Measurements from ENCODE around the gene PGLYRP2. TPM values are rescaled to one million over a fixed set of nuclear protein-coding genes. Genes with fewer than 3 reads are reported as not detected.

Gene PGLYRP2
- total and polyA plus RNA-seq, 12 donors = not detected

DNA sequence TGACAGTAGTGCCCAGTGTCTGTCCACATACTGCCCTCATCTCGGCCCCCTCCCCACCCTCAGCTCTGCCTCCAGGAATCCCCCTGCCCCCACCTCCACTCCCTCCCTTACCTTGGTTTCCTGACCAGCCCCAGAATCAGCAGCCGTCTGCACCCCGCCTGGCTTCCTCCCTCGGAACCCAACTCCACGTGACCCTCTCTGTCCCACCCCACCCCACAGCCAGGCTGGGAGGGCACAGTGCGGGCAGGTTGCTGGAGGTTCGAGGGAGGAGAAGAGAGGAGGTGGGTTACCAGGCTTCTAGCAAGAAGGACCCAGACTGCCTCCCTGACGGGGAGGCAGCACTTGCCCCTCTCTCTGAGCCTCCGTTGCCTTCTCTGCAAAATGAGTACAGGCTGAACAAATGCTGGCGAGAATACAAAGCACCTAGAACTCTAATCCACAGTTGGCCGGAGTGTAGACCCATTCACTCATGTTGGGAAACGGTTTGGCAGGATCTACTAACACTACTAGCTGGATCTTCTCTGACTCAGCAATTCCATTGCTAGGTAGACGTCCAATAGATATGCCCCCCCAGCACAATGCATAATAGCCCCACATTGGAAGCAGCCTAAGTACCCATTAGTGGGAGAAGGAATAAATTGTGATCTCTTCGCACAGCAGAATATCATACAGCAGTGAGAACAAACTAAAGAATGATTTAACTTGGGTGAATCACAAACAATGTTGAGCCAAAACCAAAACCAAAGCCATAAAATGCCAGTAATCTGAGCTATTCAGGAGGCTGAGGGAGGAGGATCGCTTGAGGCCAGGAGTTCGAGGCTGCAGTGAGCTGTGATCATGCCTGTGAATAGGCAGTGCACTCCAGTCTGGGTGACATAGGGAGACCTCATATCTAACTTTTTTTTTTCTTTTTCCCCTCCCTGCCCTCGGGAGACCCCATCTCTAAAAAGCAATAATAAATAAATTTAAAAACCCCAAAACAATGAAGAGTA lies 14.6 kb downstream of the PGLYRP2 start, which contains the start of gene RASAL3:
Gene RASAL3, minus strand, starts transcription at position 151 of the 992 bp plus-strand sequence. CDS start 186 bp downstream, outside the sequence.
- 32 to 38% (median 35%) methylated on average over 16 to 17 of the region's 17 CpGs for WGBS, 4 donors
- no peak for DNase-seq
- TF ChIP-seq, protein P1, sequence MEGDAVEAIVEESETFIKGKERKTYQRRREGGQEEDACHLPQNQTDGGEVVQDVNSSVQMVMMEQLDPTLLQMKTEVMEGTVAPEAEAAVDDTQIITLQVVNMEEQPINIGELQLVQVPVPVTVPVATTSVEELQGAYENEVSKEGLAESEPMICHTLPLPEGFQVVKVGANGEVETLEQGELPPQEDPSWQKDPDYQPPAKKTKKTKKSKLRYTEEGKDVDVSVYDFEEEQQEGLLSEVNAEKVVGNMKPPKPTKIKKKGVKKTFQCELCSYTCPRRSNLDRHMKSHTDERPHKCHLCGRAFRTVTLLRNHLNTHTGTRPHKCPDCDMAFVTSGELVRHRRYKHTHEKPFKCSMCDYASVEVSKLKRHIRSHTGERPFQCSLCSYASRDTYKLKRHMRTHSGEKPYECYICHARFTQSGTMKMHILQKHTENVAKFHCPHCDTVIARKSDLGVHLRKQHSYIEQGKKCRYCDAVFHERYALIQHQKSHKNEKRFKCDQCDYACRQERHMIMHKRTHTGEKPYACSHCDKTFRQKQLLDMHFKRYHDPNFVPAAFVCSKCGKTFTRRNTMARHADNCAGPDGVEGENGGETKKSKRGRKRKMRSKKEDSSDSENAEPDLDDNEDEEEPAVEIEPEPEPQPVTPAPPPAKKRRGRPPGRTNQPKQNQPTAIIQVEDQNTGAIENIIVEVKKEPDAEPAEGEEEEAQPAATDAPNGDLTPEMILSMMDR (IDR thresholded peaks at IDR 0.05) = no peak
- TF ChIP-seq POLR2A (IDR thresholded peaks at IDR 0.05) = no peak
- no peaks in the 10 kb centered on the region for H3K36me3 ChIP-seq (replicated peaks in 1 of 2)
- intact Hi-C loops (cut with DNase I) = no loop called here
- H3K9me3 ChIP-seq (replicated peaks in 1 of 3) = no peaks in the 10 kb centered on the region
- H3K27me3 ChIP-seq = peaks cover 23% of the 10 kb centered on the region
- peak within 1 kb of the TSS in 3 of 5 donors; percentile 23 to 68 (median 44) for H3K27ac ChIP-seq
- H3K4me3 ChIP-seq = peak within 1 kb of the TSS in 2 of 4 donors; percentile 4 to 48
- H3K4me1 ChIP-seq (replicated peaks in 1 of 2) = peaks cover 0 to 8% of the 10 kb centered on the region in 2 donors

DNA sequence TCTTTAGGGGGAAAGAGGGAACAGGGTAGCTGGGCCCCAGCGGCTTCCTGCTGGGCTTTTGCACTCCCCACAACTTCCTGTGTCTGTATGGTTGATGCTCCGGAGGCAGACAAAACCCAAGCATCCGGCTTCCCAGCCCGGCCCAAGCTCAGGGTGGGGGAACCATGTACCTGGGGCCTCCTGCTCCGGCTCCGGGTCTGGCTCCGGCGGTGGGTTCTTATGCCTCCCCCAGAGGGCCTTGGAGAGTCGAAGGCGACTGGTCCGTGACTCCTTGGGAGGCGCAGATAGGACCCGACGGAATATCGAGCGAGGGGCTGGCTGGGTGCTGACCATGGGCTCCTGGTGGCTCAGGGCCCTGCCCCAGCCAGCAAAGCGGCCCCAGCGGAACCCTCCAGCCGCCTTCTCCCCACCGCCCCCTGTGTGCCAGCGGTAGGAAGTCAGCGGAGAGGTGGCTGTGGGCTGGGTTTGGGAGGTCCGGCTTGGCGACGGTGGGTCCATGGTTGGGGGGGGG lies 15.4 kb downstream of the PGLYRP2 start:
- peak overlapping the region in 2 of 4 donors; percentile 4 to 48 for H3K4me3 ChIP-seq
- no peaks in the 10 kb centered on the region for H3K9me3 ChIP-seq (replicated peaks in 1 of 3)
- DNase-seq = no peak
- intact Hi-C loops (cut with DNase I) = no loop called here
- TF ChIP-seq POLR2A (IDR thresholded peaks at IDR 0.05) = no peak
- TF ChIP-seq, protein P1 (IDR thresholded peaks at IDR 0.05) = no peak
- no peaks in the 10 kb centered on the region for H3K36me3 ChIP-seq (replicated peaks in 1 of 2)
- peaks cover 0 to 5% of the 10 kb centered on the region in 2 donors for H3K4me1 ChIP-seq (replicated peaks in 1 of 2)
- WGBS, 4 donors = 24 to 36% (median 35%) methylated on average over 8 to 25 of the region's 25 CpGs; no CpG with 5 or more reads in 1 of the 4 donors
- H3K27ac ChIP-seq = peak overlapping the region in 3 of 5 donors; percentile 23 to 68 (median 44)
- peaks cover 15% of the 10 kb centered on the region for H3K27me3 ChIP-seq

DNA sequence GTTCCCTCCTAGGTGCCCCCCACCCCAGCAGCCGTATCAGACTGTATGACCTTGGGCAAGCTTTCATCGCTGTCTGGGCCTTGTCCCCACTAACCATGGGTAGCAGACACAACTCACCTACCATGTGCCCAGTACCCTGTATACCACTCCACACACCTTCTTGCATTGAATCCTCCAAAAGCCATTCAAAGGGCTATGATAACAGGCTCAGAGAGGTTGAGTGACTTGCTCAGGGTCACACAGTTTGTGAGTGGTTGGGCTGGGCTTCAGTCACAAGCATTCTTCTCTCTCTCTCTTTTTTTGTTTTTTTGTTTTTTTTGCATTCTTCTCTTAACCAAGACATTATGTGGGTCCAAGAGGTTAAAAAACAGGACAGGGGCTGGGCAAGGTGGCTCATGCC lies 17.6 kb downstream of the PGLYRP2 start:
- H3K4me3 ChIP-seq = no peak overlapping the region
- H3K27ac ChIP-seq = no peak overlapping the region
- H3K36me3 ChIP-seq (replicated peaks in 1 of 2) = no peaks in the 10 kb centered on the region
- TF ChIP-seq, protein P1 (IDR thresholded peaks at IDR 0.05) = no peak
- TF ChIP-seq POLR2A (IDR thresholded peaks at IDR 0.05) = no peak
- H3K27me3 ChIP-seq = peaks cover 17% of the 10 kb centered on the region
- DNase-seq = no peak
- 50 to 69% (median 56%) methylated on average over 1 to 2 of the region's 2 CpGs for WGBS, 4 donors
- H3K4me1 ChIP-seq (replicated peaks in 1 of 2) = peaks cover 0 to under 1% of the 10 kb centered on the region in 2 donors
- H3K9me3 ChIP-seq (replicated peaks in 1 of 3) = no peaks in the 10 kb centered on the region
- intact Hi-C loops (cut with DNase I) = no loop called here

Measured in adrenal gland (tissue), 12 donors.